Measurements from ENCODE around the gene WNT5A. TPM values are rescaled to one million over a fixed set of nuclear protein-coding genes. Genes with fewer than 3 reads are reported as not detected.
A peak's percentile ranks its signal among the peaks of the same experiment; 100 is the strongest.

WNT5A gene
- total and polyA plus RNA-seq, 2 donors (not counting 3 experiments of a cell fraction or from before 2014, with no cell fraction given) = 0.08 to 0.33 TPM

DNA sequence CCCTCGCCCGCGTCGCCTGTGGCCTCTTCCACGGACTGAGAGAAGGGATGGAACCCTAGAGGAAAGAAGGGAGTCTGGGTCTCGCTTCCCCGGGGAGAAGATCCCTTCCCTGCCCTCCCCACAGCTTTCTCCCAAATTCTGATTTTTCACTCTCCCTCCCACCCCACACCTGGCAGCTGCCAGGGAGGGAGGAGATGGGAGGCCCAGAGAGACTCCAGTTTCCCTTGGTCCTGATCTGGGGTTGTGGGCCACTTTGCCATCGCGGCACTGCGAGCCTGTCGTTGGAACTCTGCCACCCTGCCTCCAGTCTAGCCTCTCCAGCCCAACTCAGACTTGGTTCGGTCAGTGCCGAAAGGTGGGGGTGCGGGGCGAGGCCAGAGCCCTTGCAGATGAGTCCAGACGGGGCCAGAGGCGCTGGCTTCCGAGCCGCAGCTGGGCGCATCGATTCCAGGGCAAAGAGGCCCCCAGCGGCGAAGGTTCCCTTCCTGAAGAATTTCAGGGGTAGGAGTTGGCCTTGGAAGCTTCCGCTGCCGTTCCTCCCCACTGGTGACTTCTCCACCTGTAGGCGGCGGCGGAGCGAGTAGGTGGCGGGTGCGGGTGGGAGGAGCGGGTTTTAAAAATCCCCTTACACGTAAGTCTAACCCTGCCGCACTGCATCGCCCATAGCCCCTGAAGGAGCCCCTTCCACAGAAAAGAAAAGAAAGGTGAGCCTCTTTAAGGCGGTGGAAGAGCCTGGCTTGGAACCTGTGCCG, 5.2 kb downstream of the WNT5A start:
- Histone ChIP-seq H2AFZ (ENCODE audit: low read depth, low read length) (no peak overlapping the region), H3K36me3 (ENCODE audit: control insufficient read depth in 2 of 2, extremely low read depth in 1 of 2, insufficient read depth in 2 of 2, low read length in 2 of 2) (no peaks in the 10 kb centered on the region), H3K27ac (ENCODE audit: insufficient read depth, low read depth, low read length) (no peak overlapping the region), H3K4me1 (ENCODE audit: control insufficient read depth, extremely low read depth, insufficient read depth, low read length) (peaks cover 7% of the 10 kb centered on the region), H3K9me3 (replicated peaks; ENCODE audit: control insufficient read depth, insufficient read depth, low read length) (no peaks in the 10 kb centered on the region), H3K4me3 (replicated peaks in 1 of 3; ENCODE audit: insufficient read depth in 1 of 3, low read depth in 1 of 3, low read length in 3 of 3) (no peak overlapping the region), H3K9me1 (replicated peaks; ENCODE audit: control insufficient read depth, extremely low read depth, insufficient read depth, low read length) (no peaks in the 10 kb centered on the region), H3K4me2 (ENCODE audit: insufficient read depth, low read length) (no peak overlapping the region), H3K27me3 (ENCODE audit: control insufficient read depth in 2 of 2, insufficient read depth in 2 of 2, low read length in 2 of 2) (peaks cover 61 to 77% of the 10 kb centered on the region in 2 experiments), H3K79me2 (ENCODE audit: control insufficient read depth, insufficient read depth, low read length) (no peaks in the 10 kb centered on the region), H3K9ac (replicated peaks; ENCODE audit: extremely low read depth, insufficient read depth, low read length) (no peak overlapping the region), H4K20me1 (replicated peaks; ENCODE audit: control insufficient read depth, extremely low read depth, insufficient read depth, low read length) (no peaks in the 10 kb centered on the region)
- intact Hi-C loops (cut with micrococcal nuclease) = no loop called here
- dilution Hi-C loops (cut with MboI; ENCODE audit: extremely low pct_ligation_motif_present, low sequenced_read_pairs) = no loop called here
- no peak for DNase-seq (ENCODE audit: low read depth, low spot score)
- no TSS peak for BruUV-seq (replicated peaks)
- CTCF ChIA-PET = no interaction called here
- TF ChIP-seq, protein P1, sequence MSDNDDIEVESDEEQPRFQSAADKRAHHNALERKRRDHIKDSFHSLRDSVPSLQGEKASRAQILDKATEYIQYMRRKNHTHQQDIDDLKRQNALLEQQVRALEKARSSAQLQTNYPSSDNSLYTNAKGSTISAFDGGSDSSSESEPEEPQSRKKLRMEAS (IDR thresholded peaks at IDR 0.05; ENCODE audit: insufficient read depth, insufficient read length) = no peak
- peak; percentile 52 for TF ChIP-seq EZH2 (IDR thresholded peaks at IDR 0.05; ENCODE audit: borderline replicate concordance, low read depth, low read length, severe bottlenecking)
- no peak for FAIRE-seq
- POLR2A ChIA-PET = no interaction called here

DNA sequence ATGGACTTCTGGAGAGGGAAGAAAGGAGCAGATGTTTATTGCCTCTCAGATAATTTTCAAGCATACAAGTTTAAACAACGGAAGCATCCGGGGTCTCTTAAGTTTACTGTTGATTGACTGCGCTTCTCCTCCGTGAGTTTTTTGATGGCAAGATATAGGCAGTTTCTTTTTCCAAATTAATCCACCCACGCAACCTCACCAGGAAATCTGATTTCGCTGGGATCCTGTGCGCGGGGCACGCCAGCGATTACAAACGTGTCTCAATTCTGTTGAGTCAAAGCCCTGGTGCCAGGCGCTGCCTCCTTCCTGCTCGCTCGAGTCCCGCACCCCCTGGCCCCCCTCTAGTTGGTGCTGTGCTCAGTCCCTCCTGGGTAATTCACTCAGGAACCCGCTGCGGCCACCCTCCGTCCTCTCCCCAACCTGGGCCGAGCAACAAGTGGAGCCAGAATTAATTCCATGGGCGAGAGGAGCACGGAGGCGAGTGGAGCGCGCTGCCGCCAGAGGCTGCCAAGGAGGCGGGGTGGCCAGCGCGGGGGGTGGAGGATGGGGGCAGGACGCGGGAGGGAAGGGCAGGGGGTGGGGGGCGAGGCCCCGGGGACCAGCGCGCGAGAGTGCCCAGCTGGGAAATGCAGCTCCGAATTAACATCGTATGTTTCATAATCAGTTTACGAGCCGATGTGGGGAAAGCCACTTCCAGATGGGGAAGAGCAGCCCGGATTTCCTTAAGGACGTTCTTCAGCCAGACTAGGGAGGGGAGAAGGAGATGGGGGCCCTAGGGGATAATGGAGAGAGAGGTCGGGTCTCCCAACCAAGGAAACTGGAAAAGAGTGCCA, 6.0 kb downstream of the WNT5A start:
- Histone ChIP-seq H4K20me1 (replicated peaks; ENCODE audit: control insufficient read depth, extremely low read depth, insufficient read depth, low read length) (no peaks in the 10 kb centered on the region), H3K36me3 (ENCODE audit: control insufficient read depth in 2 of 2, extremely low read depth in 1 of 2, insufficient read depth in 2 of 2, low read length in 2 of 2) (no peaks in the 10 kb centered on the region), H3K9ac (replicated peaks; ENCODE audit: extremely low read depth, insufficient read depth, low read length) (no peak overlapping the region), H3K79me2 (ENCODE audit: control insufficient read depth, insufficient read depth, low read length) (no peaks in the 10 kb centered on the region), H3K27ac (ENCODE audit: insufficient read depth, low read depth, low read length) (no peak overlapping the region), H3K9me1 (replicated peaks; ENCODE audit: control insufficient read depth, extremely low read depth, insufficient read depth, low read length) (no peaks in the 10 kb centered on the region), H3K9me3 (replicated peaks; ENCODE audit: control insufficient read depth, insufficient read depth, low read length) (no peaks in the 10 kb centered on the region), H3K27me3 (ENCODE audit: control insufficient read depth in 2 of 2, insufficient read depth in 2 of 2, low read length in 2 of 2) (peaks cover 57 to 72% of the 10 kb centered on the region in 2 experiments), H3K4me1 (ENCODE audit: control insufficient read depth, extremely low read depth, insufficient read depth, low read length) (peaks cover 2% of the 10 kb centered on the region), H2AFZ (ENCODE audit: low read depth, low read length) (no peak overlapping the region), H3K4me2 (ENCODE audit: insufficient read depth, low read length) (no peak overlapping the region), H3K4me3 (replicated peaks in 1 of 3; ENCODE audit: insufficient read depth in 1 of 3, low read depth in 1 of 3, low read length in 3 of 3) (no peak overlapping the region)
- dilution Hi-C loops (cut with MboI; ENCODE audit: extremely low pct_ligation_motif_present, low sequenced_read_pairs) = no loop called here
- CTCF ChIA-PET = no interaction called here
- POLR2A ChIA-PET = no interaction called here
- TF ChIP-seq, protein P1 (IDR thresholded peaks at IDR 0.05; ENCODE audit: insufficient read depth, insufficient read length) = no peak
- TF ChIP-seq EZH2 (IDR thresholded peaks at IDR 0.05; ENCODE audit: borderline replicate concordance, low read depth, low read length, severe bottlenecking) = peak; percentile 46
- no peak for TF ChIP-seq FOS (IDR thresholded peaks at IDR 0.05; ENCODE audit: borderline replicate concordance, insufficient read depth, low read length)
- TF ChIP-seq MYC (IDR thresholded peaks at IDR 0.05; ENCODE audit: low read depth, low read length) = no peak
- TF ChIP-seq POLR2AphosphoS5 (IDR thresholded peaks at IDR 0.05; ENCODE audit: insufficient read depth, low read depth, low read length) = no peak
- intact Hi-C loops (cut with micrococcal nuclease) = no loop called here
- no peak for FAIRE-seq
- DNase-seq (ENCODE audit: low read depth, low spot score) = no peak
- BruUV-seq (replicated peaks) = no TSS peak

Measured in endothelial cell of umbilical vein (primary cell).